GM12878 (cell line): ENCODE measurements around the gene FLNC. TPM values are rescaled to one million over a fixed set of nuclear protein-coding genes. Genes with fewer than 3 reads are reported as not detected.

Experiments used
- CBX3 ChIP-seq: fragments of 200-600 bp; sonication (generic); IDR thresholded peaks from 2 replicates; pipeline ENCODE4 v1.6.1; 2016; ENCODE audit warnings: low read depth, borderline replicate concordance
- IRF4 ChIP-seq: IDR thresholded peaks from 2 replicates; pipeline ENCODE4 v1.6.1; 2011; ENCODE audit warnings: low read depth, low read length
- NR2F1 ChIP-seq: fragments of 450-650 bp; conservative IDR thresholded peaks from 2 replicates; pipeline ENCODE4 v1.6.1; 2017; ENCODE audit warnings: mild to moderate bottlenecking
- TAF1 ChIP-seq: IDR thresholded peaks from 2 replicates; pipeline ENCODE4 v1.6.1; 2011; ENCODE audit warnings: mild to moderate bottlenecking, low read depth, low read length, borderline replicate concordance
- WRNIP1 ChIP-seq: IDR thresholded peaks from 2 replicates; pipeline ENCODE4 v1.6.1; 2011; ENCODE audit warnings: low read depth, low read length, improper control_type of control experiment, borderline replicate concordance
- polyA plus RNA-seq, 11 experiments: library from polyadenylated mRNA; depleted of rRNA in 4 of 11; unstranded in 6 of 11; stranded (reverse) in 5 of 11; fragments of >200 nt; fragmentation: Nextera tagmentation in 4 of 11; fragmentation: Illumina TruSeq in 1 of 11; extraction: Ambion mirVana in 4 of 11; extraction: Trizol in 1 of 11; gene quantifications; 1 replicate in 1 of 11; 2 replicates in 10 of 11; pipeline versions ENCODE4 v1.2.1 to v1.2.3, GENCODE V29; 2011 to 2016; ENCODE audit warnings: inconsistent platforms in 2 of 11, missing spikeins in 2 of 11, low read depth in 1 of 11
- total RNA-seq, 4 experiments: library from RNA; depleted of rRNA in 3 of 4; stranded (reverse); fragments of >200 nt in 3 of 4; fragmentation: Illumina TruSeq in 1 of 4; extraction: Trizol in 1 of 4; gene quantifications; 2 replicates each; pipeline versions ENCODE4 v1.2.1 to v1.2.3, GENCODE V29; 2013 to 2021
- TF ChIP-seq, protein P1 (sequence below): IDR thresholded peaks from 2 replicates; pipeline ENCODE4 v1.6.1; 2012; ENCODE audit warnings: mild to moderate bottlenecking, low read depth, low read length
- TF ChIP-seq, protein P2 (sequence below): fragments of 450-650 bp; formaldehyde crosslinking; IDR thresholded peaks from 2 replicates; pipeline ENCODE4 v1.4.0; 2020; ENCODE audit warnings: mild to moderate bottlenecking, moderate library complexity

Gene FLNC
- total and polyA plus RNA-seq, 10 of the 15 experiments (the other 5 are each of a cell fraction or from before 2014, with no cell fraction given), result 0.01 to 0.21 (median 0.06) TPM; not detected in 3

DNA sequence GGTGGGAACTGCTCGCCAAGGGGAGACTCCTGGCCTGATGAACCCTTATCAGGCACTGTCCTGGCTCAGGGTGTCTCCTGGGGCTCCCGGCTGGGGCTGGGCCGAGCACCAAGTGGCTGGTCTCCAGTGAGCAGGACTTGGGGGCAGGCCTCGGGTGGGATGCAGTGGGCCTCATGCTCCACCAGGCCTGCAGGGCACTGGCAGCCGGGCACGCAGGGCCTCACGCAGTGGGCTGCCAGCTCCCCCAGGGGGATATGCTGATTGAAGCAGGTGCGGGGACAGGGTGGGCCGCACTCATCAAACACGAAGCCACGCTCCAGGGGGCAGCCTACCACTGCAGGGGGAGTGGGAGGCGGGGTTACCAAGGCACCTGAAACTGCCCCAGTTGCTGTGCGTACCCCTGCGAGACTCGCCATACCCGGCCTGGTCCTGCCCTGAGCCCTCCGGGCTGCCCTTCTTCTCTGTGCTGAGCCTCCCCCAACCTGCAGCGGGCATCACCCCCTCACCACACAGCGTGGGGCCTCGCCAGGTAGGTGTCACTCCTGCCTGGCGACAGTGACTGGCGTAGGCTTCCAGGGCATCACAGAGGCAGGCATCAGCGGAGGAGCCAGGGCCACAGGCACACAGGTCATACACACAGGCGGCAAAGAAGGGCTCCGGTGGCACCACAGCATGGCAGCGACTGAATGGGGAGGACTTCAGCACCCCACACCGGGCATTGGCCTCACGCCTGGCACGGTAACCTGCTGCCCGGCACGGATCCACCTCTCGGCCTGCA is 47.0 kb downstream of the FLNC start (continued):
- TF ChIP-seq, protein P1, sequence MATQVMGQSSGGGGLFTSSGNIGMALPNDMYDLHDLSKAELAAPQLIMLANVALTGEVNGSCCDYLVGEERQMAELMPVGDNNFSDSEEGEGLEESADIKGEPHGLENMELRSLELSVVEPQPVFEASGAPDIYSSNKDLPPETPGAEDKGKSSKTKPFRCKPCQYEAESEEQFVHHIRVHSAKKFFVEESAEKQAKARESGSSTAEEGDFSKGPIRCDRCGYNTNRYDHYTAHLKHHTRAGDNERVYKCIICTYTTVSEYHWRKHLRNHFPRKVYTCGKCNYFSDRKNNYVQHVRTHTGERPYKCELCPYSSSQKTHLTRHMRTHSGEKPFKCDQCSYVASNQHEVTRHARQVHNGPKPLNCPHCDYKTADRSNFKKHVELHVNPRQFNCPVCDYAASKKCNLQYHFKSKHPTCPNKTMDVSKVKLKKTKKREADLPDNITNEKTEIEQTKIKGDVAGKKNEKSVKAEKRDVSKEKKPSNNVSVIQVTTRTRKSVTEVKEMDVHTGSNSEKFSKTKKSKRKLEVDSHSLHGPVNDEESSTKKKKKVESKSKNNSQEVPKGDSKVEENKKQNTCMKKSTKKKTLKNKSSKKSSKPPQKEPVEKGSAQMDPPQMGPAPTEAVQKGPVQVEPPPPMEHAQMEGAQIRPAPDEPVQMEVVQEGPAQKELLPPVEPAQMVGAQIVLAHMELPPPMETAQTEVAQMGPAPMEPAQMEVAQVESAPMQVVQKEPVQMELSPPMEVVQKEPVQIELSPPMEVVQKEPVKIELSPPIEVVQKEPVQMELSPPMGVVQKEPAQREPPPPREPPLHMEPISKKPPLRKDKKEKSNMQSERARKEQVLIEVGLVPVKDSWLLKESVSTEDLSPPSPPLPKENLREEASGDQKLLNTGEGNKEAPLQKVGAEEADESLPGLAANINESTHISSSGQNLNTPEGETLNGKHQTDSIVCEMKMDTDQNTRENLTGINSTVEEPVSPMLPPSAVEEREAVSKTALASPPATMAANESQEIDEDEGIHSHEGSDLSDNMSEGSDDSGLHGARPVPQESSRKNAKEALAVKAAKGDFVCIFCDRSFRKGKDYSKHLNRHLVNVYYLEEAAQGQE, result no peak
- TF ChIP-seq IRF4, result no peak
- no peak for TF ChIP-seq CBX3
- TF ChIP-seq NR2F1, result no peak
- no peak for TF ChIP-seq WRNIP1
- TF ChIP-seq, protein P2, sequence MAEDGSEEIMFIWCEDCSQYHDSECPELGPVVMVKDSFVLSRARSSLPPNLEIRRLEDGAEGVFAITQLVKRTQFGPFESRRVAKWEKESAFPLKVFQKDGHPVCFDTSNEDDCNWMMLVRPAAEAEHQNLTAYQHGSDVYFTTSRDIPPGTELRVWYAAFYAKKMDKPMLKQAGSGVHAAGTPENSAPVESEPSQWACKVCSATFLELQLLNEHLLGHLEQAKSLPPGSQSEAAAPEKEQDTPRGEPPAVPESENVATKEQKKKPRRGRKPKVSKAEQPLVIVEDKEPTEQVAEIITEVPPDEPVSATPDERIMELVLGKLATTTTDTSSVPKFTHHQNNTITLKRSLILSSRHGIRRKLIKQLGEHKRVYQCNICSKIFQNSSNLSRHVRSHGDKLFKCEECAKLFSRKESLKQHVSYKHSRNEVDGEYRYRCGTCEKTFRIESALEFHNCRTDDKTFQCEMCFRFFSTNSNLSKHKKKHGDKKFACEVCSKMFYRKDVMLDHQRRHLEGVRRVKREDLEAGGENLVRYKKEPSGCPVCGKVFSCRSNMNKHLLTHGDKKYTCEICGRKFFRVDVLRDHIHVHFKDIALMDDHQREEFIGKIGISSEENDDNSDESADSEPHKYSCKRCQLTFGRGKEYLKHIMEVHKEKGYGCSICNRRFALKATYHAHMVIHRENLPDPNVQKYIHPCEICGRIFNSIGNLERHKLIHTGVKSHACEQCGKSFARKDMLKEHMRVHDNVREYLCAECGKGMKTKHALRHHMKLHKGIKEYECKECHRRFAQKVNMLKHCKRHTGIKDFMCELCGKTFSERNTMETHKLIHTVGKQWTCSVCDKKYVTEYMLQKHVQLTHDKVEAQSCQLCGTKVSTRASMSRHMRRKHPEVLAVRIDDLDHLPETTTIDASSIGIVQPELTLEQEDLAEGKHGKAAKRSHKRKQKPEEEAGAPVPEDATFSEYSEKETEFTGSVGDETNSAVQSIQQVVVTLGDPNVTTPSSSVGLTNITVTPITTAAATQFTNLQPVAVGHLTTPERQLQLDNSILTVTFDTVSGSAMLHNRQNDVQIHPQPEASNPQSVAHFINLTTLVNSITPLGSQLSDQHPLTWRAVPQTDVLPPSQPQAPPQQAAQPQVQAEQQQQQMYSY (CRISPR knock-in tag), result no peak
- no peak for TF ChIP-seq TAF1
